Mesenchymal stem cell (in vitro differentiated cells and primary cell): ENCODE results near the gene CCSER1.

ENCODE experiments used
- DNase-seq: peaks from one replicate; pipeline ENCODE4 v3.0.0-alpha.2; 2013
- H2AFZ ChIP-seq: one replicate; pipeline ENCODE4 v1.6.1; 2013; ENCODE audit warnings: low read depth, mild to moderate bottlenecking, control low read depth, inconsistent platforms, low read length, moderate library complexity
- H2AK5ac ChIP-seq: 2 replicates; pipeline ENCODE4 v1.6.1; 2013; ENCODE audit warnings: low read length, moderate library complexity, mild to moderate bottlenecking, inconsistent platforms; ENCODE audit not compliant: severe bottlenecking
- H2BK120ac ChIP-seq: one replicate; pipeline ENCODE4 v1.6.1; 2013; ENCODE audit warnings: low read depth, mild to moderate bottlenecking, inconsistent platforms, low read length, moderate library complexity
- H2BK12ac ChIP-seq, 2 experiments: one replicate each; pipeline ENCODE4 v1.6.1; 2013; ENCODE audit warnings: inconsistent platforms in 2 of 2, low read length in 2 of 2, mild to moderate bottlenecking in 2 of 2, moderate library complexity in 2 of 2, control low read depth in 1 of 2
- H2BK15ac ChIP-seq: one replicate; pipeline ENCODE4 v1.6.1; 2013; ENCODE audit warnings: mild to moderate bottlenecking, low read depth, inconsistent platforms; ENCODE audit not compliant: poor library complexity, severe bottlenecking
- H2BK5ac ChIP-seq: 2 replicates; pipeline ENCODE4 v1.6.1; 2013; ENCODE audit warnings: low read depth, mild to moderate bottlenecking, low read length, control low read depth, inconsistent platforms; ENCODE audit not compliant: poor library complexity, severe bottlenecking
- H3K14ac ChIP-seq, 2 experiments: one replicate each; pipeline ENCODE4 v1.6.1; 2013; ENCODE audit warnings: inconsistent platforms in 2 of 2, low read length in 2 of 2, control low read depth in 1 of 2, mild to moderate bottlenecking in 1 of 2, moderate library complexity in 1 of 2
- H3K18ac ChIP-seq, 2 experiments: one replicate each; pipeline ENCODE4 v1.6.1; 2013; ENCODE audit warnings: inconsistent platforms in 2 of 2, low read length in 2 of 2, control low read depth in 1 of 2, low read depth in 1 of 2, mild to moderate bottlenecking in 1 of 2
- H3K23ac ChIP-seq, 2 experiments: one replicate each; pipeline ENCODE4 v1.6.1; 2013; ENCODE audit warnings: inconsistent platforms in 2 of 2, low read length in 2 of 2, mild to moderate bottlenecking in 2 of 2, moderate library complexity in 2 of 2, control low read depth in 1 of 2
- H3K27ac ChIP-seq: 2 replicates; pipeline ENCODE4 v1.5.1; 2013; ENCODE audit warnings: mild to moderate bottlenecking, moderate library complexity, low read length, control low read depth, inconsistent platforms; ENCODE audit not compliant: poor library complexity, severe bottlenecking
- H3K27me3 ChIP-seq, 2 experiments: 2 replicates each; pipeline versions ENCODE4 v1.6.1 to v1.7.0; 2013; ENCODE audit warnings: low read length in 2 of 2, mild to moderate bottlenecking in 2 of 2, moderate library complexity in 2 of 2, control low read depth in 1 of 2, inconsistent platforms in 1 of 2; ENCODE audit not compliant: control insufficient read depth in 1 of 2, insufficient read depth in 1 of 2
- H3K36me3 ChIP-seq, 2 experiments: 2 replicates each; pipeline versions ENCODE4 v1.6.1 to v1.7.0; 2013; ENCODE audit warnings: low read length in 2 of 2, control low read depth in 1 of 2, inconsistent platforms in 1 of 2, low read depth in 1 of 2, mild to moderate bottlenecking in 1 of 2; ENCODE audit not compliant: insufficient read depth in 2 of 2, control insufficient read depth in 1 of 2
- H3K4ac ChIP-seq, 2 experiments: one replicate each; pipeline ENCODE4 v1.6.1; 2013; ENCODE audit warnings: inconsistent platforms in 2 of 2, low read length in 2 of 2, mild to moderate bottlenecking in 2 of 2, moderate library complexity in 2 of 2, control low read depth in 1 of 2, low read depth in 1 of 2
- H3K4me1 ChIP-seq: 2 replicates; pipeline ENCODE4 v1.6.1; 2013; ENCODE audit warnings: low read depth, low read length, control low read depth; ENCODE audit not compliant: control insufficient read depth, insufficient read depth
- H3K4me2 ChIP-seq: 2 replicates; pipeline ENCODE4 v1.6.1; 2013; ENCODE audit warnings: low read length, mild to moderate bottlenecking, inconsistent platforms; ENCODE audit not compliant: poor library complexity, severe bottlenecking
- H3K4me3 ChIP-seq, 2 experiments: 2 replicates each; pipeline versions ENCODE4 v1.5.1 to v1.7.0; 2013; ENCODE audit warnings: low read length in 2 of 2, mild to moderate bottlenecking in 2 of 2, control low read depth in 1 of 2, low read depth in 1 of 2; ENCODE audit not compliant: insufficient read depth in 1 of 2
- H3K79me1 ChIP-seq: replicated peaks from 2 replicates; pipeline ENCODE4 v1.6.1; 2013; ENCODE audit warnings: mild to moderate bottlenecking, control low read depth, low read length, inconsistent platforms; ENCODE audit not compliant: poor library complexity, severe bottlenecking
- H3K9ac ChIP-seq: 2 replicates; pipeline ENCODE4 v1.7.0; 2013; ENCODE audit warnings: mild to moderate bottlenecking, low read length, moderate library complexity
- H3K9me3 ChIP-seq: 2 replicates; pipeline ENCODE4 v1.7.0; 2013; ENCODE audit warnings: mild to moderate bottlenecking, low read length; ENCODE audit not compliant: control insufficient read depth
- H4K8ac ChIP-seq: one replicate; pipeline ENCODE4 v1.6.1; 2013; ENCODE audit warnings: inconsistent platforms, mild to moderate bottlenecking, low read length, moderate library complexity
- H4K91ac ChIP-seq: one replicate; pipeline ENCODE4 v1.6.1; 2013; ENCODE audit warnings: mild to moderate bottlenecking, low read length, inconsistent platforms
- WGBS: methylation state at CpG from one replicate; pipeline ENCODE4 v1.1.7; 2013; ENCODE audit warnings: mixed read lengths; 5-methylcytosine and 5-hydroxymethylcytosine counted together

The CCSER1 gene

GRCh38 chr4:91283726-91284230 lies 1156.6 kb downstream of the CCSER1 start:
- Histone ChIP-seq H3K4ac (no peak overlapping the region), H4K8ac (no peak overlapping the region), H2BK15ac (no peak overlapping the region), H2BK5ac (no peak overlapping the region), H3K23ac (no peak overlapping the region), H3K9ac (no peak overlapping the region), H2AK5ac (no peak overlapping the region), H3K4me1 (no peaks in the 10 kb centered on the region), H2BK120ac (no peak overlapping the region), H3K36me3 (no peaks in the 10 kb centered on the region), H2BK12ac (no peak overlapping the region), H3K27me3 (no peaks in the 10 kb centered on the region), H3K27ac (no peak overlapping the region), H3K4me2 (no peak overlapping the region), H3K9me3 (no peaks in the 10 kb centered on the region), H3K14ac (no peak overlapping the region), H4K91ac (no peak overlapping the region), H3K18ac (no peak overlapping the region), H2AFZ (no peak overlapping the region), H3K79me1 (no peaks in the 10 kb centered on the region), H3K4me3 (no peak overlapping the region)
- DNase-seq: no peak
- WGBS: 75% methylated on average over 1 of the region's 1 CpG

- H3K27ac ChIP-seq: no peak overlapping the region
- H3K36me3 ChIP-seq: no peaks in the 10 kb centered on the region
- H2BK5ac ChIP-seq: no peak overlapping the region
- H2BK120ac ChIP-seq: no peak overlapping the region
- H3K4me1 ChIP-seq: no peaks in the 10 kb centered on the region
- no peak overlapping the region for H3K4ac ChIP-seq
- no peak overlapping the region for H3K4me2 ChIP-seq
- 91% methylated on average over 2 of the region's 3 CpGs for WGBS
- H3K4me3 ChIP-seq: no peak overlapping the region
- no peak overlapping the region for H2AK5ac ChIP-seq
- no peaks in the 10 kb centered on the region for H3K27me3 ChIP-seq
- no peak overlapping the region for H4K8ac ChIP-seq
- H3K23ac ChIP-seq: no peak overlapping the region
- DNase-seq: no peak
- no peak overlapping the region for H2AFZ ChIP-seq
- H3K9me3 ChIP-seq: no peaks in the 10 kb centered on the region
- no peaks in the 10 kb centered on the region for H3K79me1 ChIP-seq
- H3K18ac ChIP-seq: no peak overlapping the region
- H2BK15ac ChIP-seq: no peak overlapping the region
- no peak overlapping the region for H3K9ac ChIP-seq
- H3K14ac ChIP-seq: no peak overlapping the region
- H4K91ac ChIP-seq: no peak overlapping the region
- no peak overlapping the region for H2BK12ac ChIP-seq
Measured at GRCh38 chr4:91284480-91284879, 1157.3 kb downstream of the CCSER1 start.

DNA sequence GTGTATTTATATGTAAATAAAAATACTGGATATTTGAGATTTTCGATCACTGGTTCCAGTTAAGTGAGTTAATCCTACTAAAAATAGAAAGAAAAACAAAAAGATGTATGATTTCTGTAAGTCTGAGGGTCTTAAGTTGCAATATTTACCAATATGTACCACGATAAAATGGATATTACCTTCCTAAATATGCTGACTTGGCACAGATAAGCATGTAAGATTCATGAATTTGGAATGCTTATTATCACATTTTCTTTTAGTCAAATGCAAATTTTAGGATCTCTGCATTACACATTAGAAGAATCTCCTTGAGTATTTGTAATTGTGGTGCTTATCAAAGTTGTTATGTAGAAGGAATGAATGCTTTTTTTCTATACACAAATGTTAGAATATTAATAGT lies 1158.3 kb downstream of the CCSER1 start:
- Histone ChIP-seq H3K23ac (no peak overlapping the region), H3K4me2 (no peak overlapping the region), H3K14ac (no peak overlapping the region), H3K18ac (no peak overlapping the region), H2AK5ac (no peak overlapping the region), H3K9me3 (no peaks in the 10 kb centered on the region), H3K36me3 (no peaks in the 10 kb centered on the region), H3K27me3 (no peaks in the 10 kb centered on the region), H3K4me3 (no peak overlapping the region), H2BK120ac (no peak overlapping the region), H3K4ac (no peak overlapping the region), H4K8ac (no peak overlapping the region), H2AFZ (no peak overlapping the region), H3K27ac (no peak overlapping the region), H3K9ac (no peak overlapping the region), H4K91ac (no peak overlapping the region), H2BK12ac (no peak overlapping the region), H3K4me1 (no peaks in the 10 kb centered on the region), H3K79me1 (no peaks in the 10 kb centered on the region), H2BK15ac (no peak overlapping the region), H2BK5ac (no peak overlapping the region)
- WGBS: no CpG with 5 or more reads among the region's 2 CpGs
- no peak for DNase-seq

GRCh38 chr4:91288702-91289311 lies 1161.6 kb downstream of the CCSER1 start:
- Histone ChIP-seq H2BK5ac (no peak overlapping the region), H2BK15ac (no peak overlapping the region), H3K23ac (no peak overlapping the region), H3K18ac (no peak overlapping the region), H3K14ac (no peak overlapping the region), H3K4ac (no peak overlapping the region), H3K9me3 (no peaks in the 10 kb centered on the region), H3K27me3 (no peaks in the 10 kb centered on the region), H3K4me1 (no peaks in the 10 kb centered on the region), H3K79me1 (no peaks in the 10 kb centered on the region), H3K36me3 (no peaks in the 10 kb centered on the region), H3K4me3 (no peak overlapping the region), H2AK5ac (no peak overlapping the region), H3K9ac (no peak overlapping the region), H4K8ac (no peak overlapping the region), H4K91ac (no peak overlapping the region), H2BK120ac (no peak overlapping the region), H2BK12ac (no peak overlapping the region), H3K4me2 (no peak overlapping the region), H3K27ac (no peak overlapping the region), H2AFZ (no peak overlapping the region)
- WGBS: 65% methylated on average over 1 of the region's 2 CpGs
- DNase-seq: no peak
